Stimulated activated naive CD4-positive, alpha-beta T cell (primary cell): Measurements from ENCODE around the gene TMEM97.
A peak's percentile ranks its signal among the peaks of the same experiment; 100 is the strongest.

ENCODE experiments used
- DNase-seq, 6 experiments: peaks; one replicate each; lab custom pipeline; 2025; lab: John Stamatoyannopoulos, UW

TMEM97 gene

GRCh38 chr17:28365487-28365886 lies 46.5 kb downstream of the TMEM97 start:
- DNase-seq, result no peak

GRCh38 chr17:28366605-28367004 lies 47.6 kb downstream of the TMEM97 start:
- DNase-seq, result no peak

- DNase-seq, result no peak
Observed at GRCh38 chr17:28367641-28368305, 48.8 kb downstream of the TMEM97 start.

- no peak for DNase-seq
Observed at GRCh38 chr17:28368306-28368831, 49.4 kb downstream of the TMEM97 start.

- no peak for DNase-seq
Observed at GRCh38 chr17:28368915-28369683, 50.1 kb downstream of the TMEM97 start.

GRCh38 chr17:28369684-28370034 lies 50.7 kb downstream of the TMEM97 start:
- no peak for DNase-seq

- no peak for DNase-seq
Observed at GRCh38 chr17:28370035-28370743, 51.2 kb downstream of the TMEM97 start, which contains the start of gene VTN. TSS of gene VTN (minus strand) at chr17:28370307. CDS start at chr17:28370203, 104 bp downstream.

GRCh38 chr17:28370744-28371103 lies 51.7 kb downstream of the TMEM97 start:
- no peak for DNase-seq

- peak; percentile 47 to 79 (median 72) for DNase-seq
Observed at GRCh38 chr17:28371245-28372202, 52.5 kb downstream of the TMEM97 start, which contains the start of gene SARM1. TSS of gene SARM1 (plus strand) at chr17:28371694. CDS start at chr17:28372033, 339 bp downstream.

GRCh38 chr17:28372203-28372944 lies 53.4 kb downstream of the TMEM97 start:
- peak in 1 of 6 experiments; percentile 36 for DNase-seq

- DNase-seq, result no peak
Observed at GRCh38 chr17:28372945-28373274, 53.9 kb downstream of the TMEM97 start.
